AG04449 (cell line): Measurements from ENCODE around the gene UBALD2.

Experiments
- CTCF ChIA-PET: fragments of 350-600 bp; formaldehyde crosslinking; extraction: SDS; loops from one replicate; lab custom pipeline; 2021; ENCODE audit warnings: antibody characterized with exemption; lab: Yijun Ruan, JAX
- POLR2A ChIA-PET: fragments of 400-600, 350-600 bp; formaldehyde crosslinking; extraction: SDS; loops from one replicate; lab custom pipeline; 2020; ENCODE audit warnings: antibody characterized with exemption, inconsistent platforms; lab: Yijun Ruan, JAX
- DNase-seq: peaks from one replicate; pipeline ENCODE4 v3.0.0-alpha.2; 2010; ENCODE audit warnings: low read depth, low spot score
- H3K4me3 ChIP-seq: 2 replicates; pipeline ENCODE4 v1.5.1; 2011; ENCODE audit warnings: low read depth, mild to moderate bottlenecking, control low read depth, low read length
- CTCF ChIP-seq: IDR thresholded peaks from one replicate; pipeline ENCODE4 v1.5.1; 2011; ENCODE audit warnings: mild to moderate bottlenecking, moderate library complexity, low read length, control low read depth, inconsistent platforms; ENCODE audit not compliant: insufficient read depth; ENCODE audit errors: missing control alignments

Gene UBALD2

GRCh38 chr17:76268015-76268749, 3.0 kb downstream of the UBALD2 start:
- ChIA-PET POLR2A (no interaction called here), CTCF (interaction anchor here (0.8 to 5.8 kb wide), 8 partner anchors 12 to 263 kb away, joined by 3 to 109 read pairs (median 5); partner anchors contain the start of gene EXOC7)
- no peak for DNase-seq
- TF ChIP-seq CTCF, result no peak
- peak overlapping the region; percentile 3 for H3K4me3 ChIP-seq

DNA sequence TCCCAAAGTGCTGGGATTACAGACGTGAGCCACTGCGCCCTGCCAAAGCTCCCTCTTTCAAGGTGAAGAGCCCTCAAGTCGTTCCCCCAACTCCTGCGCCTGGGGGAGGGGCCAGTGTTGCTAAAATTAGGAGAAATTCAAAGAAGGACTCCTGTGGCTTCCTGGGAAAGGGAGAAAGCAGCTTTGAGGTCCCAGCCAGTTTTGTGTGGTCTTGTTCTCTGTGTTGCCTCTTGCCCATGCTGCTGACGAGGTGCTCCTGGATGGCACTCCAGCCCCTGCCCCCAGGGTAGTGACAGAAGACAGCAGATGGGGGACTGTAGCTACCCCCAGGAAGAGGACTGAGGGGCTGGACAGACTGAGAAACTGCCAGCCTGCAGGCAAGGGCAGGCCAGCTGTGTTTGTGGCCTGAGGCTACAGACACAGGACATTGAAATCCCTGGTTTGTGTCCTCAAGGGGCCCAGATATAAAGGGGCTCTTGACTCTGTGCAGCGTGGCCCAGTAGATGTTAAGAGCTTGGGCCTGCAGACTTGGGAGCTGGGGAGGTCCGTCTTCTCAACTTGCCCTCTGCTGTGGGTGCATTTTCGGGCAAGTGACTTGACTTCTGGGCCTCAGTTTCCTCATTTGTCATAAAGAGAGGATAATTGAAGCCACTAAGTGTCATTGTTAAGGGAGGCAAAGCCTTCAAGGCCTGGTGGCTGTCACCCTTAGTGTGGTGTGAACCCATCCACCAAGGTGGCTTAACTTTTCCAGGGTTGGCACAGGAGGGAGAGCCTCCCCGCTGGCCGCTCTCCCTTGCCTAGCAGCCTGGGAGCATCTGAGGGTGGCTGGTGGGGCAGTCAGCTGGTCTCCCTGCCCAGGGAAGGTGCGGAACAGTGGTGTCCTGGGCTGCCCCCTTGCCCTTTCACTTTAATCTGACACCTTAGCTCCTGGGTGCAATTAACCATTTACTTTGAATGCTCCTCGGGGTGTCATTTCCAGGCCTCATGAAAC, 4.1 kb downstream of the UBALD2 start:
- ChIA-PET POLR2A (no interaction called here), CTCF (interaction anchor here (1.0 to 5.8 kb wide), 7 partner anchors 10 to 264 kb away, joined by 3 to 109 read pairs (median 6); partner anchors contain the start of gene EXOC7)
- no peak for DNase-seq
- no peak for TF ChIP-seq CTCF
- no peak overlapping the region for H3K4me3 ChIP-seq

DNA sequence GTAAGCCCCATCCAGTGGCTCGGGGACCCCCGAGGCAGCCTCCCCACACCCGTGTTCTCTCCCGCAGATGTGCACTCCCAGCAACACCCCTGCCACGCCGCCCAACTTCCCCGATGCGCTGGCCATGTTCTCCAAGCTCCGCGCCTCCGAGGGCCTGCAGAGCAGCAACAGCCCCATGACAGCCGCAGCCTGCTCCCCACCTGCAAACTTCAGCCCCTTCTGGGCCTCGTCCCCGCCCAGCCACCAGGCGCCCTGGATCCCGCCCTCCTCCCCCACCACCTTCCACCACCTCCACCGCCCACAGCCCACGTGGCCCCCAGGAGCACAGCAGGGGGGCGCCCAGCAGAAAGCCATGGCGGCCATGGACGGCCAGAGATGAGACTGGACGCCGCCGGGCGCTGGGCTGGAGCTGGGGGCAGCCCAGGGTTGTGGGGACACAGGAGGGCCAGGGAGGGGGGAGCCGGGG, 5.0 kb downstream of the UBALD2 start:
- no peak overlapping the region for H3K4me3 ChIP-seq
- TF ChIP-seq CTCF, result no peak
- CTCF ChIA-PET, result interaction anchor here (1.0 to 5.8 kb wide), 3 partner anchors 10 to 265 kb away, joined by 3 to 109 read pairs (median 9); no protein-coding TSS in a partner anchor
- POLR2A ChIA-PET, result no interaction called here
- DNase-seq, result no peak

DNA sequence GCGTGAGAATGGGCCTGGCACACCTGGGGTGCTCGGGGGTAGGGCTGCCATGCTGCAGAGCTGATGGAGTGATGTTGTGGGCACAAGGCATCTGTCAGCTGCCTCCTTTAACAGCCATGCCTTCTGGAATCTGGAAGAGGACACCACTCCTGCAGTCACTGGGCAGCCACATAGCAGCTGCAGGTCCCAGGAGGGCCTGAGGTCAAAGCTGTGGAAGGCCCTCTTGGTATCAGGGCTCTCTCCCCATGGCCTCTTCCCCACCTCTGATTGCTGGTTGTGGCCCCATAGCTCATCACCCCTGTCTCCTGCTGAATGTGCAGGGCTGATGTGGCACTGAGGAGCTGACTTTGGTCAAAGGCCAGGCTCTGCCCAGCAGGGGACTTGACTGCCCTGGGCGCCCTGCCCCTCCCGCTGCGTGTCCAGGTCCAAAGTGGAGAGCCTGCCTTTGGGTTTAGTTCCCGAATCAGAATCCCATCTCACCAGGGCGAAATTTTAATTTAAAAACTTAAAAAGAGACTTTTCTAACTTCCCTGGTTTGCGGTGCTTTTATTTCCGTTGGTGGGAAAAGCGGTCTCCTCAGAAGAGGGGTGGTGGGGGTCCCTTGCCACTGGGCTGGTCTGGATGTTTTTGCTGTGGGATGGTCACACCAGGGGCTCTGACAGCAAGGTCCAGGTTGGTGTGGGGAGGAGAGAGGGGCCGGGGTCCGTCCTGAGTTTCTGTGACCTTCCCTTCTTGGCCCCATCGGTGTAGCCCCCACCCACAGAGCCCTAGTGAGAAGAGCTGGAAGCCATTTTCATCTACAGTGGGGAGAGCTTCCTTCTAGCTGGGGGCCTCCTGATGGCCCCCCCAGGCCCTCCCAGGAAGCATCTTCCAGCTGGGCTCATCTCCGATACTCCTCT, 5.9 kb downstream of the UBALD2 start:
- ChIA-PET CTCF (interaction anchor here (0.8 to 5.8 kb wide), 2 partner anchors 9 to 367 kb away, joined by 3 to 109 read pairs; no protein-coding TSS in a partner anchor), POLR2A (no interaction called here)
- no peak for TF ChIP-seq CTCF
- DNase-seq, result no peak
- no peak overlapping the region for H3K4me3 ChIP-seq

DNA sequence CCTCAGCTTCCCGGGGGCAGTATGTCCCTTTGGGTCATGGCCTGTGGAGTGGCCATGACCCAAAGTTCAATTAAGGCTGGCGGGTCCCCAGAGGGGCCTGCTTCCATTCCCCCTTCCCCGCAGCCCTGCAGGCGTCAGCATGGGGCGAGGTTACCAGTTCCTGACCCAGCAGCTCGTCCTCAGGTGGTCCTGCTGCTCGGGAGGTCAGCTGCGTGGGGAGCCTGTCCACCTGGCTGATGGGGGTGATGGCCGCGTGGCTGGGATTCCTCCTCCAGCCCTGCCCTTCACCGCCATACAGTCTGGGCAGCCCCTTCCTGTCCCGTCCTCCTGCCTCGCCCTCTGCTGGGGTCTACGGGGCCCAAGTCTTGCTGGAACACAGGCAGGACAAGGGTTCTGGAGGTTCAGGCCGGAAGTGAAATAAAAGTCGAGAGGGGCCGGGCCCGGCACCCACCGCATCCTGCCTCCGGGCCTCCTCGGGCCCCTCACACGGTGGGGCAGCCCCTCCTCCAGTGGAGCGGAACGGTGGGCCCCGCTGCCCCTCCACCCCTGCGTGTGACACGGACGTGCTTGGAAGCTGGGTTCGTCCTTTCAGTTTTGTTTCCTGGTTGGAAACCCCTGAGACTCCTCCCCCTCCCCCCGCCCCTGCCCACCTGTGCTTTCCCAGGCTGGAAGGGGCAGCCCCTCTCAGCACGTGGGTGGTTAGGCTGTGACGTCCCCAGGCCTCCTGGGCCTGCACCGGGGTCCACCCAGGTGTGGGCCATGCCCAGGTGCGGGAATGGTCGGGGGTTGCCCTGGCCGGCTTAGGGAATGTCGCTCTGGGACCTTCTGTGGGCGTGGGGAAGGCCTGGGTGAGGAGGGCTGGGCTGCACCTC, 6.8 kb downstream of the UBALD2 start:
- ChIA-PET POLR2A (no interaction called here), CTCF (interaction anchor here (0.8 to 5.8 kb wide), 5 partner anchors 8 to 368 kb away, joined by 3 to 109 read pairs (median 6); no protein-coding TSS in a partner anchor)
- DNase-seq, result no peak
- no peak overlapping the region for H3K4me3 ChIP-seq
- TF ChIP-seq CTCF, result no peak
